Peyer's patch (tissue), 4 donors: ENCODE measurements around the gene KDM2A.

Experiments
- POLR2A ChIP-seq, 2 donors: fragments of 450-650 bp; IDR thresholded peaks; one replicate each; pipeline ENCODE4 v1.5.1; 2017; ENCODE audit warnings: antibody characterized with exemption in 2 of 2, mild to moderate bottlenecking in 2 of 2, moderate library complexity in 2 of 2
- TF ChIP-seq, protein P1 (sequence below), 6 experiments: fragments of 450-650 bp in 4 of 6; fragments of 200-600 bp in 2 of 6; sonication (generic) in 1 of 6; IDR thresholded peaks; one replicate each; pipeline ENCODE4 v1.5.1; 2017 to 2019; ENCODE audit warnings: antibody characterized with exemption in 6 of 6, mild to moderate bottlenecking in 3 of 6, moderate library complexity in 1 of 6

DNA sequence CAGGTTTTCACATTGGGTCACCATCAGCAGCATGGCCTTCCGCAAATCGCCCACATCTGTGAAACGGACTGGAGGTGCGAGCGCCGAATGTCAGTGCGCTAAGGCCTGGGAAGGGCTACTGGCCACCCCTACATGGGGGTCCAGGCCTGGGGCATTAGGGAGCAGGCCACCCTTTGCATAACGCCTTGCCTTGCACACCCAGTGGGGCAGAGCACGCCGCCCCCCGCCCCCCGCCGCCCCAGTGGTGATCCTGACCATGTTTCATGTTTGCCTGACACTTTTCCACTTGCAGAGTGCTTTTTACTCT lies 149.9 kb downstream of the KDM2A start:
- TF ChIP-seq, protein P1, sequence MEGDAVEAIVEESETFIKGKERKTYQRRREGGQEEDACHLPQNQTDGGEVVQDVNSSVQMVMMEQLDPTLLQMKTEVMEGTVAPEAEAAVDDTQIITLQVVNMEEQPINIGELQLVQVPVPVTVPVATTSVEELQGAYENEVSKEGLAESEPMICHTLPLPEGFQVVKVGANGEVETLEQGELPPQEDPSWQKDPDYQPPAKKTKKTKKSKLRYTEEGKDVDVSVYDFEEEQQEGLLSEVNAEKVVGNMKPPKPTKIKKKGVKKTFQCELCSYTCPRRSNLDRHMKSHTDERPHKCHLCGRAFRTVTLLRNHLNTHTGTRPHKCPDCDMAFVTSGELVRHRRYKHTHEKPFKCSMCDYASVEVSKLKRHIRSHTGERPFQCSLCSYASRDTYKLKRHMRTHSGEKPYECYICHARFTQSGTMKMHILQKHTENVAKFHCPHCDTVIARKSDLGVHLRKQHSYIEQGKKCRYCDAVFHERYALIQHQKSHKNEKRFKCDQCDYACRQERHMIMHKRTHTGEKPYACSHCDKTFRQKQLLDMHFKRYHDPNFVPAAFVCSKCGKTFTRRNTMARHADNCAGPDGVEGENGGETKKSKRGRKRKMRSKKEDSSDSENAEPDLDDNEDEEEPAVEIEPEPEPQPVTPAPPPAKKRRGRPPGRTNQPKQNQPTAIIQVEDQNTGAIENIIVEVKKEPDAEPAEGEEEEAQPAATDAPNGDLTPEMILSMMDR (IDR thresholded peaks at IDR 0.05) = no peak
- TF ChIP-seq POLR2A (IDR thresholded peaks at IDR 0.05) = no peak
